HEK293 (cell line): Measurements from ENCODE around the gene ADGB.

Experiments
- GLI4 ChIP-seq: fragments of 450-650 bp; formaldehyde crosslinking; IDR thresholded peaks from 2 replicates; pipeline ENCODE4 v1.5.1; 2016; ENCODE audit warnings: missing biosample characterization, missing genetic modification characterization
- IKZF3 ChIP-seq: fragments of 450-650 bp; IDR thresholded peaks from 2 replicates; pipeline ENCODE4 v1.5.0; 2018; ENCODE audit warnings: missing biosample characterization, mild to moderate bottlenecking, missing genetic modification characterization, moderate library complexity
- INSM2 ChIP-seq: fragments of 450-650 bp; formaldehyde crosslinking; IDR thresholded peaks from 2 replicates; pipeline ENCODE4 v1.5.1; 2016; ENCODE audit warnings: missing biosample characterization, missing genetic modification characterization
- MYNN ChIP-seq: fragments of 450-650 bp; formaldehyde crosslinking; IDR thresholded peaks from 2 replicates; pipeline ENCODE4 v1.5.1; 2016; ENCODE audit warnings: missing biosample characterization, missing genetic modification characterization, borderline replicate concordance
- ZBTB17 ChIP-seq: fragments of 450-650 bp; formaldehyde crosslinking; IDR thresholded peaks from 2 replicates; pipeline ENCODE4 v1.5.1; 2016; ENCODE audit warnings: missing biosample characterization, missing genetic modification characterization
- ZBTB20 ChIP-seq: fragments of 450-650 bp; formaldehyde crosslinking; IDR thresholded peaks from 2 replicates; pipeline ENCODE4 v1.5.1; 2016; ENCODE audit warnings: missing biosample characterization, missing genetic modification characterization
- ZBTB21 ChIP-seq: fragments of 450-650 bp; formaldehyde crosslinking; IDR thresholded peaks from 2 replicates; pipeline ENCODE4 v1.5.1; 2017; ENCODE audit warnings: missing biosample characterization, missing genetic modification characterization
- ZNF121 ChIP-seq: fragments of 450-650 bp; formaldehyde crosslinking; IDR thresholded peaks from 2 replicates; pipeline ENCODE4 v1.5.1; 2016; ENCODE audit warnings: missing biosample characterization, missing genetic modification characterization
- ZNF157 ChIP-seq: fragments of 450-650 bp; formaldehyde crosslinking; IDR thresholded peaks from 2 replicates; pipeline ENCODE4 v1.5.1; 2016; ENCODE audit warnings: missing biosample characterization, missing genetic modification characterization
- ZNF221 ChIP-seq: fragments of 450-650 bp; formaldehyde crosslinking; IDR thresholded peaks from 2 replicates; pipeline ENCODE4 v1.5.1; 2017; ENCODE audit warnings: missing biosample characterization, missing genetic modification characterization, borderline replicate concordance
- ZNF280D ChIP-seq: fragments of 450-650 bp; formaldehyde crosslinking; IDR thresholded peaks from 2 replicates; pipeline ENCODE4 v1.5.1; 2016; ENCODE audit warnings: missing biosample characterization, missing genetic modification characterization
- ZNF302 ChIP-seq: fragments of 450-650 bp; formaldehyde crosslinking; IDR thresholded peaks from 2 replicates; pipeline ENCODE4 v1.5.1; 2016; ENCODE audit warnings: missing biosample characterization, missing genetic modification characterization, low read depth
- ZNF335 ChIP-seq: fragments of 450-650 bp; formaldehyde crosslinking; conservative IDR thresholded peaks from 2 replicates; pipeline ENCODE4 v1.5.1; 2016; ENCODE audit warnings: missing biosample characterization, missing genetic modification characterization
- ZNF362 ChIP-seq: fragments of 450-650 bp; formaldehyde crosslinking; IDR thresholded peaks from 2 replicates; pipeline ENCODE4 v1.5.1; 2016; ENCODE audit warnings: missing biosample characterization, missing genetic modification characterization
- ZNF391 ChIP-seq: fragments of 450-650 bp; formaldehyde crosslinking; IDR thresholded peaks from 2 replicates; pipeline ENCODE4 v1.5.1; 2016; ENCODE audit warnings: low read depth, missing biosample characterization, missing genetic modification characterization, borderline replicate concordance
- ZNF501 ChIP-seq: fragments of 450-650 bp; formaldehyde crosslinking; IDR thresholded peaks from 2 replicates; pipeline ENCODE4 v1.5.1; 2016; ENCODE audit warnings: missing biosample characterization, missing genetic modification characterization
- ZNF555 ChIP-seq: fragments of 450-650 bp; formaldehyde crosslinking; conservative IDR thresholded peaks from 2 replicates; pipeline ENCODE4 v1.5.1; 2017; ENCODE audit warnings: missing biosample characterization, mild to moderate bottlenecking, missing genetic modification characterization, inconsistent platforms
- ZNF561 ChIP-seq: fragments of 450-650 bp; IDR thresholded peaks from 2 replicates; pipeline ENCODE4 v1.5.1; 2018; ENCODE audit warnings: missing biosample characterization, missing genetic modification characterization, borderline replicate concordance
- ZNF600 ChIP-seq: fragments of 450-650 bp; formaldehyde crosslinking; IDR thresholded peaks from 2 replicates; pipeline ENCODE4 v1.5.1; 2016; ENCODE audit warnings: missing biosample characterization, missing genetic modification characterization
- ZNF645 ChIP-seq: fragments of 450-650 bp; formaldehyde crosslinking; IDR thresholded peaks from 2 replicates; pipeline ENCODE4; 2016; ENCODE audit warnings: missing biosample characterization, missing genetic modification characterization
- ZNF654 ChIP-seq: fragments of 450-650 bp; formaldehyde crosslinking; IDR thresholded peaks from 2 replicates; pipeline ENCODE4 v1.5.1; 2016; ENCODE audit warnings: low read depth, missing biosample characterization, missing genetic modification characterization
- ZNF660 ChIP-seq: fragments of 450-650 bp; IDR thresholded peaks from 2 replicates; pipeline ENCODE4 v1.5.1; 2018; ENCODE audit warnings: missing biosample characterization, mild to moderate bottlenecking, missing genetic modification characterization
- ZNF707 ChIP-seq: fragments of 450-650 bp; formaldehyde crosslinking; IDR thresholded peaks from 2 replicates; pipeline ENCODE4 v1.5.1; 2016; ENCODE audit warnings: missing biosample characterization, missing genetic modification characterization
- ZNF747 ChIP-seq: fragments of 450-650 bp; formaldehyde crosslinking; IDR thresholded peaks from 2 replicates; pipeline ENCODE4 v1.5.1; 2016; ENCODE audit warnings: missing biosample characterization, missing genetic modification characterization
- TF ChIP-seq, protein P1 (sequence below): fragments of 450-650 bp; formaldehyde crosslinking; IDR thresholded peaks from 2 replicates; pipeline ENCODE4 v1.5.1; 2016; ENCODE audit warnings: missing biosample characterization, missing genetic modification characterization
- TF ChIP-seq, protein P2 (sequence below): fragments of 450-650 bp; formaldehyde crosslinking; optimal IDR thresholded peaks from 2 replicates; pipeline ENCODE3; 2016; ENCODE audit warnings: missing biosample characterization, mild to moderate bottlenecking, missing genetic modification characterization
- TF ChIP-seq, protein P3 (sequence below): fragments of 450-650 bp; IDR thresholded peaks from 2 replicates; pipeline ENCODE4 v1.5.1; 2018; ENCODE audit warnings: missing biosample characterization, mild to moderate bottlenecking, missing genetic modification characterization

Gene ADGB

GRCh38 chr6:146857180-146857979 lies 258.6 kb downstream of the ADGB start (continued):
- TF ChIP-seq ZNF280D: no peak
- TF ChIP-seq ZNF654 (tag by site-specific recombination): peak; percentile 94
- no peak for TF ChIP-seq ZNF555 (tag by site-specific recombination)
- TF ChIP-seq, protein P1, sequence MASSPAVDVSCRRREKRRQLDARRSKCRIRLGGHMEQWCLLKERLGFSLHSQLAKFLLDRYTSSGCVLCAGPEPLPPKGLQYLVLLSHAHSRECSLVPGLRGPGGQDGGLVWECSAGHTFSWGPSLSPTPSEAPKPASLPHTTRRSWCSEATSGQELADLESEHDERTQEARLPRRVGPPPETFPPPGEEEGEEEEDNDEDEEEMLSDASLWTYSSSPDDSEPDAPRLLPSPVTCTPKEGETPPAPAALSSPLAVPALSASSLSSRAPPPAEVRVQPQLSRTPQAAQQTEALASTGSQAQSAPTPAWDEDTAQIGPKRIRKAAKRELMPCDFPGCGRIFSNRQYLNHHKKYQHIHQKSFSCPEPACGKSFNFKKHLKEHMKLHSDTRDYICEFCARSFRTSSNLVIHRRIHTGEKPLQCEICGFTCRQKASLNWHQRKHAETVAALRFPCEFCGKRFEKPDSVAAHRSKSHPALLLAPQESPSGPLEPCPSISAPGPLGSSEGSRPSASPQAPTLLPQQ: peak; percentile 62
- peak; percentile 89 for TF ChIP-seq ZNF660 (tag by site-specific recombination)
- peak; percentile 68; the same call in 1 of the 2 replicates for TF ChIP-seq MYNN (tag by site-specific recombination)
- TF ChIP-seq ZNF501: peak; percentile 54; the same call in 1 of the 2 replicates
- TF ChIP-seq ZNF645 (tag by site-specific recombination): no peak
- no peak for TF ChIP-seq ZNF600
- TF ChIP-seq, protein P2, sequence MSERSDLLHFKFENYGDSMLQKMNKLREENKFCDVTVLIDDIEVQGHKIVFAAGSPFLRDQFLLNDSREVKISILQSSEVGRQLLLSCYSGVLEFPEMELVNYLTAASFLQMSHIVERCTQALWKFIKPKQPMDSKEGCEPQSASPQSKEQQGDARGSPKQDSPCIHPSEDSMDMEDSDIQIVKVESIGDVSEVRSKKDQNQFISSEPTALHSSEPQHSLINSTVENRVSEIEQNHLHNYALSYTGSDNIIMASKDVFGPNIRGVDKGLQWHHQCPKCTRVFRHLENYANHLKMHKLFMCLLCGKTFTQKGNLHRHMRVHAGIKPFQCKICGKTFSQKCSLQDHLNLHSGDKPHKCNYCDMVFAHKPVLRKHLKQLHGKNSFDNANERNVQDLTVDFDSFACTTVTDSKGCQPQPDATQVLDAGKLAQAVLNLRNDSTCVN: peak; percentile 71
- TF ChIP-seq ZBTB21: peak; percentile 57; the same call in 1 of the 2 replicates
- TF ChIP-seq ZNF362 (tag by site-specific recombination): peak; percentile 18; the same call in 1 of the 2 replicates
- peak; percentile 84 for TF ChIP-seq ZNF335
- TF ChIP-seq IKZF3 (tag by site-specific recombination): 0 out of 2 replicates have a peak, but pooled peaks have one; percentile 11
- no peak for TF ChIP-seq ZNF221 (tag by site-specific recombination)
- TF ChIP-seq ZNF391 (tag by site-specific recombination): peak; percentile 74; the same call in 1 of the 2 replicates
- TF ChIP-seq, protein P3, sequence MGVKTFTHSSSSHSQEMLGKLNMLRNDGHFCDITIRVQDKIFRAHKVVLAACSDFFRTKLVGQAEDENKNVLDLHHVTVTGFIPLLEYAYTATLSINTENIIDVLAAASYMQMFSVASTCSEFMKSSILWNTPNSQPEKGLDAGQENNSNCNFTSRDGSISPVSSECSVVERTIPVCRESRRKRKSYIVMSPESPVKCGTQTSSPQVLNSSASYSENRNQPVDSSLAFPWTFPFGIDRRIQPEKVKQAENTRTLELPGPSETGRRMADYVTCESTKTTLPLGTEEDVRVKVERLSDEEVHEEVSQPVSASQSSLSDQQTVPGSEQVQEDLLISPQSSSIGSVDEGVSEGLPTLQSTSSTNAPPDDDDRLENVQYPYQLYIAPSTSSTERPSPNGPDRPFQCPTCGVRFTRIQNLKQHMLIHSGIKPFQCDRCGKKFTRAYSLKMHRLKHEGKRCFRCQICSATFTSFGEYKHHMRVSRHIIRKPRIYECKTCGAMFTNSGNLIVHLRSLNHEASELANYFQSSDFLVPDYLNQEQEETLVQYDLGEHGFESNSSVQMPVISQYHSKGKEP (tag by site-specific recombination): 0 out of 2 replicates have a peak, but pooled peaks have one; percentile 6
- peak; percentile 75 for TF ChIP-seq ZBTB17 (tag by site-specific recombination)
- TF ChIP-seq INSM2 (tag by site-specific recombination): peak; percentile 61; the same call in 1 of the 2 replicates
- no peak for TF ChIP-seq ZNF302 (tag by site-specific recombination)
- TF ChIP-seq ZBTB20: peak; percentile 43; the same call in 1 of the 2 replicates
- no peak for TF ChIP-seq ZNF707 (tag by site-specific recombination)
- no peak for TF ChIP-seq ZNF157 (tag by site-specific recombination)
- TF ChIP-seq ZNF747 (tag by site-specific recombination): no peak
- peak; percentile 98 for TF ChIP-seq ZNF121 (tag by site-specific recombination)
- TF ChIP-seq GLI4: 0 out of 2 replicates have a peak, but pooled peaks have one; percentile 27
- peak; percentile 84; the same call in 1 of the 2 replicates for TF ChIP-seq ZNF561 (tag by site-specific recombination)
